Liver (tissue), 9 donors: ENCODE measurements around the gene FOXO3. TPM values are rescaled to one million over a fixed set of nuclear protein-coding genes. Genes with fewer than 3 reads are reported as not detected.

Experiments
- DNase-seq: peaks from one replicate; pipeline ENCODE4 v3.0.0-alpha.2; 2017; ENCODE audit warnings: low spot score
- H3K27ac ChIP-seq, 2 donors: one replicate each; pipeline ENCODE4 v1.7.0; 2013; ENCODE audit warnings: inconsistent platforms in 2 of 2, low read length in 2 of 2, control low read depth in 1 of 2, low read depth in 1 of 2, mild to moderate bottlenecking in 1 of 2
- H3K27me3 ChIP-seq, 4 donors: one replicate each; pipeline versions ENCODE4 v1.6.1 to v1.7.0; 2013; ENCODE audit warnings: low read length in 3 of 4, inconsistent platforms in 1 of 4, mild to moderate bottlenecking in 1 of 4, moderate library complexity in 1 of 4; ENCODE audit not compliant: control insufficient read depth in 4 of 4, insufficient read depth in 4 of 4
- H3K36me3 ChIP-seq, 4 donors: one replicate each; pipeline versions ENCODE4 v1.6.1 to v1.7.0; 2013; ENCODE audit warnings: low read length in 3 of 4, mild to moderate bottlenecking in 3 of 4, low read depth in 1 of 4, moderate library complexity in 1 of 4; ENCODE audit not compliant: control insufficient read depth in 4 of 4, insufficient read depth in 3 of 4
- H3K4me1 ChIP-seq, 4 donors: one replicate each; pipeline versions ENCODE4 v1.6.1 to v1.7.0; 2013; ENCODE audit warnings: low read length in 3 of 4, mild to moderate bottlenecking in 3 of 4, moderate library complexity in 1 of 4; ENCODE audit not compliant: control insufficient read depth in 4 of 4, insufficient read depth in 4 of 4
- H3K4me3 ChIP-seq, 3 donors: one replicate each; pipeline versions ENCODE4 v1.6.1 to v1.7.0; 2013; ENCODE audit warnings: low read length in 3 of 3, control low read depth in 1 of 3, low read depth in 1 of 3, mild to moderate bottlenecking in 1 of 3
- H3K9ac ChIP-seq, 2 donors: one replicate each; pipeline ENCODE4 v1.7.0; 2013; ENCODE audit warnings: low read length in 2 of 2, mild to moderate bottlenecking in 2 of 2, moderate library complexity in 2 of 2, control low read depth in 1 of 2, low read depth in 1 of 2
- H3K9me3 ChIP-seq, 4 donors: one replicate each; pipeline versions ENCODE4 v1.6.1 to v1.7.0; 2013; ENCODE audit warnings: low read length in 3 of 4; ENCODE audit not compliant: control insufficient read depth in 4 of 4
- ATF3 ChIP-seq: IDR thresholded peaks from 2 replicates; pipeline ENCODE4 v1.6.1; 2016; ENCODE audit warnings: antibody characterized with exemption
- CTCF ChIP-seq: fragments of 150-350 bp; IDR thresholded peaks from 2 replicates; pipeline ENCODE4 v1.5.1; 2017; ENCODE audit warnings: improper control_type of control experiment, low read depth, low read length; ENCODE audit not compliant: missing input control
- FOXA1 ChIP-seq: IDR thresholded peaks from 2 replicates; pipeline ENCODE4 v1.6.1; 2016; ENCODE audit warnings: antibody characterized with exemption
- GABPA ChIP-seq, 2 donors: IDR thresholded peaks in 1 of 2; conservative IDR thresholded peaks in 1 of 2; 2 replicates each; pipeline ENCODE4 v1.6.1; 2016; ENCODE audit warnings: antibody characterized with exemption in 2 of 2, mild to moderate bottlenecking in 1 of 2, moderate library complexity in 1 of 2
- HNF4A ChIP-seq, 2 donors: conservative IDR thresholded peaks; 2 replicates each; pipeline ENCODE4 v1.6.1; 2016; ENCODE audit warnings: antibody characterized with exemption in 2 of 2, mild to moderate bottlenecking in 2 of 2
- JUND ChIP-seq, 2 donors: IDR thresholded peaks; 2 replicates each; pipeline ENCODE4 v1.6.1; 2016; ENCODE audit warnings: antibody characterized with exemption in 2 of 2
- MAX ChIP-seq: IDR thresholded peaks from 2 replicates; pipeline ENCODE4 v1.6.1; 2016; ENCODE audit warnings: antibody characterized with exemption
- NR2F2 ChIP-seq: IDR thresholded peaks from 2 replicates; pipeline ENCODE4 v1.6.1; 2016; ENCODE audit warnings: antibody characterized with exemption
- REST ChIP-seq: IDR thresholded peaks from 2 replicates; pipeline ENCODE4 v1.6.1; 2016; ENCODE audit warnings: antibody characterized with exemption, mild to moderate bottlenecking
- RXRA ChIP-seq, 2 donors: IDR thresholded peaks; 2 replicates each; pipeline ENCODE4 v1.6.1; 2017 to 2018; ENCODE audit warnings: antibody characterized with exemption in 2 of 2, mild to moderate bottlenecking in 1 of 2
- ZBTB33 ChIP-seq: IDR thresholded peaks from 2 replicates; pipeline ENCODE4 v1.6.1; 2016; ENCODE audit warnings: antibody characterized with exemption
- WGBS: extraction: QIAGEN DNeasy Blood & Tissue Kit; methylation state at CpG from one replicate; pipeline ENCODE4 v1.1.7; 2013; 5-methylcytosine and 5-hydroxymethylcytosine counted together
- polyA plus RNA-seq, 2 donors: library from polyadenylated mRNA; stranded (reverse) in 1 of 2; unstranded in 1 of 2; fragments of 200-250 nt in 1 of 2; fragments of >200 nt in 1 of 2; fragmentation: Nextera tagmentation in 1 of 2; extraction: Ambion mirVana in 1 of 2; gene quantifications; one replicate each; pipeline versions ENCODE4 v1.2.1 to v1.2.3, GENCODE V29; 2013 to 2015
- total RNA-seq, 2 donors: library from RNA; depleted of rRNA; stranded (reverse); fragments of >200 nt; gene quantifications; one replicate each; pipeline ENCODE4 v1.2.3, GENCODE V29; 2014
- donor health status: healthy.
- donor health status: healthy.
- donor health status: healthy.
- donor health status: healthy.
- donor health status: healthy.

Gene FOXO3
- total and polyA plus RNA-seq, 4 donors: 6.0 to 72.2 (median 17.3) TPM

- TF ChIP-seq CTCF: no peak
- TF ChIP-seq MAX: peak; percentile 75
- TF ChIP-seq NR2F2: no peak
- peak; percentile 39 to 52 for TF ChIP-seq RXRA (IDR thresholded peaks at IDR 0.05)
- no peak for TF ChIP-seq GABPA (IDR thresholded peaks at IDR 0.05 in 1 of 2, conservative IDR thresholded peaks at IDR 0.05 in 1 of 2)
- no peak for TF ChIP-seq FOXA1
Observed at GRCh38 chr6:108562503-108562993, 1.8 kb downstream of the FOXO3 start (continued).

- Histone ChIP-seq H3K9me3 (no peaks in the 10 kb centered on the region), H3K27ac (peak overlapping the region; percentile 84 to 100), H3K4me1 (peaks cover 6 to 54% (median 42%) of the 10 kb centered on the region in 4 donors), H3K4me3 (peak overlapping the region; percentile 68 to 90 (median 84)), H3K9ac (peak overlapping the region; percentile 21 to 24), H3K36me3 (peaks cover 0 to 7% (median 3%) of the 10 kb centered on the region in 4 donors), H3K27me3 (no peaks in the 10 kb centered on the region)
- TF ChIP-seq REST: no peak
- no peak for TF ChIP-seq HNF4A (conservative IDR thresholded peaks at IDR 0.05)
- TF ChIP-seq CTCF: no peak
- no peak for TF ChIP-seq GABPA (IDR thresholded peaks at IDR 0.05 in 1 of 2, conservative IDR thresholded peaks at IDR 0.05 in 1 of 2)
- no peak for TF ChIP-seq ATF3
- TF ChIP-seq JUND (IDR thresholded peaks at IDR 0.05): no peak
- 80% methylated on average over 8 of the region's 8 CpGs for WGBS
- DNase-seq: no peak
Observed at GRCh38 chr6:108563292-108563691, 2.6 kb downstream of the FOXO3 start.

GRCh38 chr6:108564178-108564577, 3.5 kb downstream of the FOXO3 start:
- Histone ChIP-seq H3K27me3 (no peaks in the 10 kb centered on the region), H3K9ac (peak overlapping the region in 1 of 2 donors; percentile 18), H3K9me3 (no peaks in the 10 kb centered on the region), H3K4me3 (no peak overlapping the region), H3K4me1 (peaks cover 6 to 51% (median 44%) of the 10 kb centered on the region in 4 donors), H3K36me3 (peaks cover 0 to 12% (median 8%) of the 10 kb centered on the region in 4 donors), H3K27ac (peak overlapping the region; percentile 82 to 84)
- DNase-seq: no peak
- 68% methylated on average over 3 of the region's 3 CpGs for WGBS
- TF ChIP-seq ZBTB33: no peak
